Trophoblast cell (in vitro differentiated cells and primary cell): ENCODE results near the gene PIAS1.
"Not testable (repeated sequence)": the region's sequence is repeated elsewhere in the genome, so short reads cannot be mapped to it uniquely, and the experiment has no call there.

Source experiments
- DNase-seq, 2 donors: peaks; one replicate each; pipeline ENCODE4 v3.0.0-alpha.2; 2016
- H2AFZ ChIP-seq: 2 replicates; pipeline ENCODE4 v1.6.1; 2013; ENCODE audit warnings: low read length, moderate library complexity, mild to moderate bottlenecking; ENCODE audit not compliant: insufficient read depth, poor library complexity
- H2AK5ac ChIP-seq: 2 replicates; pipeline ENCODE4 v1.6.1; 2013; ENCODE audit warnings: mild to moderate bottlenecking, low read length
- H2BK120ac ChIP-seq: 2 replicates; pipeline ENCODE4 v1.6.1; 2013; ENCODE audit warnings: low read length, mild to moderate bottlenecking, moderate library complexity; ENCODE audit not compliant: insufficient read depth, poor library complexity
- H2BK12ac ChIP-seq: 2 replicates; pipeline ENCODE4 v1.6.1; 2013; ENCODE audit warnings: mild to moderate bottlenecking, low read length, moderate library complexity
- H2BK5ac ChIP-seq: 2 replicates; pipeline ENCODE4 v1.6.1; 2013; ENCODE audit warnings: low read length, low read depth, moderate library complexity, mild to moderate bottlenecking; ENCODE audit not compliant: poor library complexity
- H3K14ac ChIP-seq: 2 replicates; pipeline ENCODE4 v1.6.1; 2013; ENCODE audit warnings: mild to moderate bottlenecking, low read length
- H3K18ac ChIP-seq: 2 replicates; pipeline ENCODE4 v1.6.1; 2013; ENCODE audit warnings: mild to moderate bottlenecking, low read length
- H3K23ac ChIP-seq: 2 replicates; pipeline ENCODE4 v1.6.1; 2013; ENCODE audit warnings: low read length
- H3K27ac ChIP-seq: 2 replicates; pipeline ENCODE4 v1.5.1; 2013; ENCODE audit warnings: low read depth, mild to moderate bottlenecking, inconsistent platforms, low read length, moderate library complexity
- H3K27me3 ChIP-seq: 2 replicates; pipeline ENCODE4 v1.6.1; 2013; ENCODE audit warnings: inconsistent platforms, mild to moderate bottlenecking, low read length, moderate library complexity; ENCODE audit not compliant: insufficient read depth
- H3K36me3 ChIP-seq, 2 experiments: 1 replicate in 1 of 2; 2 replicates in 1 of 2; pipeline ENCODE4 v1.6.1; 2013; ENCODE audit warnings: low read length in 2 of 2, mild to moderate bottlenecking in 2 of 2, moderate library complexity in 1 of 2; ENCODE audit not compliant: insufficient read depth in 2 of 2, control insufficient read depth in 1 of 2
- H3K4ac ChIP-seq: 2 replicates; pipeline ENCODE4 v1.6.1; 2013; ENCODE audit warnings: low read depth, mild to moderate bottlenecking, low read length, moderate library complexity
- H3K4me1 ChIP-seq, 2 experiments: 1 replicate in 1 of 2; 2 replicates in 1 of 2; pipeline ENCODE4 v1.6.1; 2013; ENCODE audit warnings: low read length in 2 of 2, mild to moderate bottlenecking in 2 of 2, moderate library complexity in 1 of 2; ENCODE audit not compliant: insufficient read depth in 2 of 2, control insufficient read depth in 1 of 2
- H3K4me2 ChIP-seq: 2 replicates; pipeline ENCODE4 v1.6.1; 2013; ENCODE audit warnings: inconsistent platforms, mild to moderate bottlenecking, low read length, moderate library complexity
- H3K4me3 ChIP-seq: 2 replicates; pipeline ENCODE4 v1.5.1; 2013; ENCODE audit warnings: mild to moderate bottlenecking, low read depth, low read length, inconsistent platforms
- H3K79me1 ChIP-seq: one replicate; pipeline ENCODE4 v1.6.1; 2013; ENCODE audit warnings: low read length
- H3K79me2 ChIP-seq: 2 replicates; pipeline ENCODE4 v1.6.1; 2013; ENCODE audit warnings: low read length, mild to moderate bottlenecking; ENCODE audit not compliant: control insufficient read depth, insufficient read depth, poor library complexity
- H3K9ac ChIP-seq: 2 replicates; pipeline ENCODE4 v1.6.1; 2013; ENCODE audit warnings: mild to moderate bottlenecking, low read length
- H3K9me3 ChIP-seq: 2 replicates; pipeline ENCODE4 v1.6.1; 2013; ENCODE audit warnings: low read depth, mild to moderate bottlenecking, control low read depth, inconsistent platforms, low read length; ENCODE audit not compliant: insufficient read depth
- H4K12ac ChIP-seq: 2 replicates; pipeline ENCODE4 v1.6.1; 2013; ENCODE audit warnings: low read depth, mild to moderate bottlenecking, low read length, moderate library complexity
- H4K8ac ChIP-seq: 2 replicates; pipeline ENCODE4 v1.6.1; 2013; ENCODE audit warnings: low read depth, mild to moderate bottlenecking, low read length, moderate library complexity
- H4K91ac ChIP-seq: one replicate; pipeline ENCODE4 v1.6.1; 2013; ENCODE audit warnings: low read depth, mild to moderate bottlenecking, low read length, moderate library complexity
- WGBS: extraction: QIAGEN DNeasy Blood & Tissue Kit; methylation state at CpG from one replicate; pipeline ENCODE4 v1.1.7; 2013; ENCODE audit warnings: missing lambda C conversion rate; ENCODE audit not compliant: insufficient read length, insufficient coverage; ENCODE audit errors: extremely low coverage; 5-methylcytosine and 5-hydroxymethylcytosine counted together

Gene PIAS1

DNA sequence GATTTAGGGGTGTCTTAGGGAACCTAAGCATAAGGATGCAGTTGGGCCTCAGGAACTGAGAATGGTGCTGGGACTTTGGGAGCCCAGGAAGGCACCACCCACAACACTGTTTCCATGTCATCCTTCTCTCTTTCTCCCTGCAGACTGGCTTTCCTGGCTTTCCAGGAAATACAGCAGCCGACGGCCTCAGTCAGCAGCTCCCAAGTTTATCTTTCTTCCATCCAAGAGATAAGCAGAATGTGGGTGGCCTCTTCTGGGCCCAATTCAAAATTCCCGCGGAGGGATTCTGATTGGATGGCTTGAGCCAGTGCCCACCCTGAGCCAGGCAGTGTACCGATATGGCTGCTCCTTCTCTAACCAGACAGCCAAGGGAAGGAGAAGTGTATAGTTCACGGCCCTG lies 179.9 kb downstream of the PIAS1 start:
- H2AFZ ChIP-seq = no peak overlapping the region
- H3K23ac ChIP-seq = no peak overlapping the region
- H3K27me3 ChIP-seq = no peaks in the 10 kb centered on the region
- H3K4me3 ChIP-seq = no peak overlapping the region
- no peak for DNase-seq
- no peak overlapping the region for H2BK5ac ChIP-seq
- no peaks in the 10 kb centered on the region for H3K9me3 ChIP-seq
- no peak overlapping the region for H3K4ac ChIP-seq
- H2BK12ac ChIP-seq = no peak overlapping the region
- no peaks in the 10 kb centered on the region for H3K36me3 ChIP-seq
- no peak overlapping the region for H4K12ac ChIP-seq
- H3K4me1 ChIP-seq = peaks cover 3 to 7% of the 10 kb centered on the region in 2 experiments
- no peak overlapping the region for H3K27ac ChIP-seq
- no peak overlapping the region for H3K18ac ChIP-seq
- peaks cover 5% of the 10 kb centered on the region for H3K79me1 ChIP-seq
- H3K79me2 ChIP-seq = peaks cover 4% of the 10 kb centered on the region
- no peak overlapping the region for H2BK120ac ChIP-seq
- H2AK5ac ChIP-seq = no peak overlapping the region
- no peak overlapping the region for H4K8ac ChIP-seq
- no peak overlapping the region for H3K4me2 ChIP-seq
- WGBS = no CpG with 5 or more reads among the region's 6 CpGs
- H3K9ac ChIP-seq = no peak overlapping the region
- no peak overlapping the region for H4K91ac ChIP-seq
- no peak overlapping the region for H3K14ac ChIP-seq

DNA sequence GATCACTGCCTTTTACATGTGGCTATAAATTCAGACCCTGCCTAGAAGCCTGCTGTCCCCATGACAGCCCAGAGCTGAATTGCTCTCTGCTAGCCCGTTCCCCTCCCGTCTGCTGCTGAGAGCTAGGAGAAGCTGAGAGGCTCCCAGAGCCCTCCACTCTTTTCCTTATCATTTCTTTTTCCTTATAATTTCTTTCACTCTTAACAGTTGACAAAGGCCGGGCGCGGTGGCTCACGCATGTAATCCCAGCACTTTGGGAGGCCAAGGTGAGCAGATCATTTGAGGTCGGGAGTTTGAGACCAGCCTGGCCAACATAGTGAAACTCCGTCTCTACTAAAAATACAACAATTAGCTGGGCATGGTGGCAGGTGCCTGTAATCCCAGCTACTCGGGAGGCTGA lies 180.4 kb downstream of the PIAS1 start:
- not testable (repeated sequence) for H4K91ac ChIP-seq, H3K27me3 ChIP-seq, H2BK12ac ChIP-seq, H3K18ac ChIP-seq, DNase-seq, H4K8ac ChIP-seq, H3K79me2 ChIP-seq, H4K12ac ChIP-seq, H3K9me3 ChIP-seq, H3K4me1 ChIP-seq, H3K36me3 ChIP-seq, H3K79me1 ChIP-seq, H3K14ac ChIP-seq, H2AK5ac ChIP-seq, H3K9ac ChIP-seq, H3K23ac ChIP-seq, H3K4me3 ChIP-seq, H2BK120ac ChIP-seq, H3K4ac ChIP-seq, H2AFZ ChIP-seq, H2BK5ac ChIP-seq, H3K4me2 ChIP-seq, H3K27ac ChIP-seq
- no CpG with 5 or more reads among the region's 9 CpGs for whole genome bisulfite sequencing

DNA sequence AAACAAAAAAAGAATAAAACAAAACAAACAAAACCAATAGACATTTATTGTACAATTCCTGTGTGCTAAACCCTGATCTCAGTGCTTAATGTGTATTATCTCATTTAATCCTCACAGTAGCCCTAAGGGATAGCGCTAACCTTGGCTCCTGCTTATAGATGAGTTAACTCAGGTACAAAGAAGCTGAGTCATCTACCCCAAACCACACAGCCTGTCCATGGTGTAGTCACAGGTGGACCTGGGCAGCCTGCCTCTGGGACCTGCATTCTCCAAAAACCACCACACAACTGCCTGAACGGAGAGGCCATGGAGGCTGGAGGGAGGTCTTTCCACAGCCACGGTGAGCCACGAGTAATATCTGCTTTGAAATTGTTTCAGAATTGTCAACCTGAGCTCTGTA lies 180.9 kb downstream of the PIAS1 start:
- H4K8ac ChIP-seq = no peak overlapping the region
- H2AK5ac ChIP-seq = no peak overlapping the region
- H4K91ac ChIP-seq = no peak overlapping the region
- no peak overlapping the region for H3K4me3 ChIP-seq
- no peak overlapping the region for H2BK120ac ChIP-seq
- H3K4me1 ChIP-seq = peaks cover 3 to 5% of the 10 kb centered on the region in 2 experiments
- no peak overlapping the region for H3K4ac ChIP-seq
- no peaks in the 10 kb centered on the region for H3K27me3 ChIP-seq
- no CpG with 5 or more reads among the region's 4 CpGs for WGBS
- H3K14ac ChIP-seq = no peak overlapping the region
- no peak overlapping the region for H3K9ac ChIP-seq
- H3K27ac ChIP-seq = no peak overlapping the region
- DNase-seq = no peak
- no peak overlapping the region for H4K12ac ChIP-seq
- no peak overlapping the region for H2BK12ac ChIP-seq
- no peaks in the 10 kb centered on the region for H3K79me1 ChIP-seq
- no peaks in the 10 kb centered on the region for H3K9me3 ChIP-seq
- no peak overlapping the region for H3K18ac ChIP-seq
- no peaks in the 10 kb centered on the region for H3K79me2 ChIP-seq
- H2AFZ ChIP-seq = no peak overlapping the region
- H3K4me2 ChIP-seq = no peak overlapping the region
- no peaks in the 10 kb centered on the region for H3K36me3 ChIP-seq
- H2BK5ac ChIP-seq = no peak overlapping the region
- no peak overlapping the region for H3K23ac ChIP-seq

DNA sequence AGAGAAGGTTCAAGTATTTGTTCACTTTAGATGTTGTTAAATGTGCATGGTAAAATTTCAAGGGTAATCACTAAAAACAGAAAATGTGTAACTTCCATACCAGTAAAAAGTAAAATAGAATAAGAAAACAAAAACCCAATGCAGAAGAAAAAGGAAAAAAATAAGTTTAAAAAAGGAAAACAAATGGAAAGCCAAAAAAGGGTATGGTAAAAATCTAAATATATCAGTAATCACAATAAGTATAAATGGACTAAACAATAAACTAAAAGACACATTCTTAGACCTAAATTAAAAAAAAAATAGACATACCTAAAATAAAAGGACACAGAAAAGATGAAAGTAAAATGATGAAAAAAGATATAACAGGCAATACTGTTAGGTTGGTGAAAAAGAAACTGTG lies 184.9 kb downstream of the PIAS1 start:
- Histone ChIP-seq H3K27me3 (no peaks in the 10 kb centered on the region), H2BK12ac (no peak overlapping the region), H3K9me3 (no peaks in the 10 kb centered on the region), H3K27ac (no peak overlapping the region), H3K4me1 (peaks cover 2 to 3% of the 10 kb centered on the region in 2 experiments), H3K36me3 (no peaks in the 10 kb centered on the region), H3K9ac (no peak overlapping the region), H4K8ac (no peak overlapping the region), H3K4ac (no peak overlapping the region), H3K79me1 (no peaks in the 10 kb centered on the region), H3K4me2 (no peak overlapping the region), H3K18ac (no peak overlapping the region), H4K91ac (no peak overlapping the region), H4K12ac (no peak overlapping the region), H2BK5ac (no peak overlapping the region), H3K23ac (no peak overlapping the region), H2BK120ac (no peak overlapping the region), H3K4me3 (no peak overlapping the region), H2AK5ac (no peak overlapping the region), H3K79me2 (no peaks in the 10 kb centered on the region), H3K14ac (no peak overlapping the region), H2AFZ (no peak overlapping the region)
- no peak for DNase-seq
